HCT116 (cell line): Measurements from ENCODE around the gene CLCN1.

Experiments used
- ATF3 ChIP-seq: IDR thresholded peaks from 2 replicates; pipeline ENCODE4 v1.6.1; 2012
- CTCF ChIP-seq, 3 experiments: fragments of 200-600 bp in 1 of 3; sonication (generic) in 1 of 3; IDR thresholded peaks in 2 of 3; conservative IDR thresholded peaks in 1 of 3; 2 replicates each; pipeline ENCODE4 v1.5.1; 2012 to 2017; ENCODE audit warnings: low read depth in 2 of 3, low read length in 2 of 3, antibody characterized with exemption in 1 of 3, borderline replicate concordance in 1 of 3, control low read depth in 1 of 3, mild to moderate bottlenecking in 1 of 3, mixed read lengths in 1 of 3, mixed run types in 1 of 3, moderate library complexity in 1 of 3; ENCODE audit not compliant: insufficient read depth in 1 of 3
- POLR2A ChIP-seq: IDR thresholded peaks from 2 replicates; pipeline ENCODE4 v1.7.0; 2011; ENCODE audit warnings: borderline replicate concordance; ENCODE audit not compliant: insufficient read depth, insufficient read length; ENCODE audit errors: extremely low read depth
- POLR2AphosphoS5 ChIP-seq: IDR thresholded peaks from 2 replicates; pipeline ENCODE4 v1.6.1; 2011; ENCODE audit warnings: mild to moderate bottlenecking, low read depth, low read length, moderate library complexity
- RAD21 ChIP-seq: IDR thresholded peaks from 2 replicates; pipeline ENCODE4 v1.6.1; 2012; ENCODE audit warnings: low read depth, mild to moderate bottlenecking
- REST ChIP-seq: IDR thresholded peaks from 2 replicates; pipeline ENCODE4 v1.6.1; 2012; ENCODE audit warnings: low read depth

GRCh38 chr7:143401265-143401664, 85.4 kb downstream of the CLCN1 start:
- TF ChIP-seq CTCF (IDR thresholded peaks at IDR 0.05 in 2 of 3, conservative IDR thresholded peaks at IDR 0.05 in 1 of 3; ENCODE audit: borderline replicate concordance in 1 of 3, insufficient read depth in 1 of 3, low read depth in 2 of 3, low read length in 2 of 3) (no peak), POLR2A (no peak), ATF3 (no peak), REST (no peak), POLR2AphosphoS5 (no peak), RAD21 (no peak)
